ENCODE data around the gene C11orf16. TPM values are rescaled to one million over a fixed set of nuclear protein-coding genes. Genes with fewer than 3 reads are reported as not detected.
"Not testable (repeated sequence)": the region's sequence is repeated elsewhere in the genome, so short reads cannot be mapped to it uniquely, and the experiment has no call there.

C11orf16 gene
- total RNA-seq, 1 donor from 2014 or later = not detected

DNA sequence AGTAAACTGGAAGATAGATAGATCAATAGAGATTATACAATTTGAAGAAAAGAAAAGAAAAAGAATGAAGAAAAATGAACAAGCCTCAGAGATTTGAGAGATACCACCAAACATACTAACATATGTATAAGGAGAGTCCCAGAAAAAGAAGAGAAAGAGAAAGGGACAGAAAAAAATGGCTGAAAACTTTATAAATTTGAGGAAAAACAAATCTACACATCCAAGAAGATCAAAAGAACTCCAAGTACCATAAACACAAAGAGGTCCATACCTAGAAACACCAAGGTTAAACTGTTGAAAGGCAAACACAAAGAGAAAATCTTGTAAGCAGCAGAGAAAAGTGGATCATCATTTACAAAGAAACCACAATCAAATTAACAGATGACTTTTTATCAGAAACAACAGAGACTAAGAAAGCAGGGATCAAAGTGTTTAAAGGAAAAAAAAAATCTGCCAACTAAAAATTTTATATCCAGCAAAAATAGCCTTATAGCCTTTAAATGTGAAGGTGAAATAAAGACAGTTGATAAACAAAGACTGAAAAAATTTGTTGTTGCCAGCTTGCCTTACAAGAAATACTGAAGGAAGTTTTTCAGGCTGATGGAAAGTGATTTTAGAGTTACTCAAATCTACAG lies 33.5 kb downstream of the C11orf16 start:
- no peaks in the 10 kb centered on the region for H3K27me3 ChIP-seq (ENCODE audit: low read depth)
- peaks cover 38% of the 10 kb centered on the region for H3K9me3 ChIP-seq (replicated peaks)
- no peaks in the 10 kb centered on the region for H3K4me1 ChIP-seq
- no peak overlapping the region for H3K4me3 ChIP-seq
- intact Hi-C loops (cut with micrococcal nuclease) = no loop called here
- DNase-seq = no peak
- H3K27ac ChIP-seq (replicated peaks) = no peak overlapping the region
- H3K36me3 ChIP-seq = no peaks in the 10 kb centered on the region
- TF ChIP-seq, protein P1, sequence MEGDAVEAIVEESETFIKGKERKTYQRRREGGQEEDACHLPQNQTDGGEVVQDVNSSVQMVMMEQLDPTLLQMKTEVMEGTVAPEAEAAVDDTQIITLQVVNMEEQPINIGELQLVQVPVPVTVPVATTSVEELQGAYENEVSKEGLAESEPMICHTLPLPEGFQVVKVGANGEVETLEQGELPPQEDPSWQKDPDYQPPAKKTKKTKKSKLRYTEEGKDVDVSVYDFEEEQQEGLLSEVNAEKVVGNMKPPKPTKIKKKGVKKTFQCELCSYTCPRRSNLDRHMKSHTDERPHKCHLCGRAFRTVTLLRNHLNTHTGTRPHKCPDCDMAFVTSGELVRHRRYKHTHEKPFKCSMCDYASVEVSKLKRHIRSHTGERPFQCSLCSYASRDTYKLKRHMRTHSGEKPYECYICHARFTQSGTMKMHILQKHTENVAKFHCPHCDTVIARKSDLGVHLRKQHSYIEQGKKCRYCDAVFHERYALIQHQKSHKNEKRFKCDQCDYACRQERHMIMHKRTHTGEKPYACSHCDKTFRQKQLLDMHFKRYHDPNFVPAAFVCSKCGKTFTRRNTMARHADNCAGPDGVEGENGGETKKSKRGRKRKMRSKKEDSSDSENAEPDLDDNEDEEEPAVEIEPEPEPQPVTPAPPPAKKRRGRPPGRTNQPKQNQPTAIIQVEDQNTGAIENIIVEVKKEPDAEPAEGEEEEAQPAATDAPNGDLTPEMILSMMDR (IDR thresholded peaks at IDR 0.05; ENCODE audit: borderline replicate concordance) = no peak

DNA sequence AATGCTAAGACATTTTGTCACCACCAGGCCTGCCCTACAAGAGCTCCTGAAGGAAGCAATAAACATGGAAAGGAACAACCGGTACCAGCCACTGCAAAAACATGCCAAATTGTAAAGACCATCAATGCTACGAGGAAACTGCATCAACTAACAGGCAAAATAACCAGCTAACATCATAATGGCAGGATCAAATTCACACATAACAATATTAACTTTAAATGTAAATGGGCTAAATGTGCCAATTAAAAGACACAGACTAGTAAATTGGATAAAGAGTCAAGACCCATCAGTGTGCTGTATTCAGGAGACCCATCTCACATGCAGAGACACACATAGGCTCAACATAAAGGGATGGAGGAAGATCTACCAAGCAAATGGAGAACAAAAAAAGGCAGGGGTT lies 41.6 kb downstream of the C11orf16 start:
- H3K9me3 ChIP-seq (replicated peaks); intact Hi-C loops (cut with micrococcal nuclease); DNase-seq; H3K4me3 ChIP-seq; H3K36me3 ChIP-seq; H3K27ac ChIP-seq (replicated peaks); H3K4me1 ChIP-seq; H3K27me3 ChIP-seq (ENCODE audit: low read depth): not testable (repeated sequence)

DNA sequence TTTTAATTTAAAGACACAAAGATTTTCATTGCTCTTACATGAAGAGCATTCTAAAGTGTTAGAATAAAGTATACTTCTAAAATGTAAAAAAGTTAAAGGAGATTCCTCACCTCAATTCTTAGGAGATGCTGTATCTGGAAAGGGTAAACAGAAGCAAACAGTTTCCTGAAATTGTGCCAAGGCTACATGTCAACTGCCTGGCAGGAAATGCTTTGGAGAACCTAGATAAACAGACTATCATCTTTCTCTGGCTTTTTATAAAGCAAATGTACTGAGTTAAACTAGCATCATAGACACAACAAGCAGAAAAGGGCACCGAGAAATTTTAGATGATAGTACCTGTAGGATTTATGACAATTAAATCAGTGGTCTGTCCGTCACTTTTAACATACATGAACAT lies 46.4 kb downstream of the C11orf16 start:
- intact Hi-C loops (cut with micrococcal nuclease) = no loop called here
- Histone ChIP-seq H3K4me1 (no peaks in the 10 kb centered on the region), H3K4me3 (no peak overlapping the region), H3K27me3 (ENCODE audit: low read depth) (no peaks in the 10 kb centered on the region), H3K9me3 (replicated peaks) (peaks cover 6% of the 10 kb centered on the region), H3K27ac (replicated peaks) (no peak overlapping the region), H3K36me3 (no peaks in the 10 kb centered on the region)
- DNase-seq = no peak
- TF ChIP-seq, protein P1 (IDR thresholded peaks at IDR 0.05; ENCODE audit: borderline replicate concordance) = no peak

DNA sequence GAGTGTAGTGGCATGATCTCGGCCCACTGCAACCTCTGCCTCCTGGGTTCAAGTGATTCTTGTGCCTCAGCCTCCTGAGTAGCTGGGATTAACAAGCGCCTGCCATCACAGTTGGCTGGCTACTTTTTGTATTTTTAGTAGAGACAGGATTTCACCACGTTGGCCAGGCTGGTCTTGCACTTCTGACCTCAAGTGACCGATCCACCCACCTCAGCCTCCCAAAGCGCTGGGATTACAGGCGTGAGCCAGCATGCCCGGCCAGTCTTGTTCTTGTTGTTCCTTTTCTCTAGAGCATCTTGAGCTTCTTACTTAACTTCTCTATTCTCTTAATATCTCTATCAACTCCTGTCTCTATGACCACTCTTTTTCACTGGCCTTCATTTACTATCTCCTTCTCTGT lies 51.2 kb downstream of the C11orf16 start:
- intact Hi-C loops (cut with micrococcal nuclease); H3K27me3 ChIP-seq (ENCODE audit: low read depth); H3K9me3 ChIP-seq (replicated peaks); DNase-seq; H3K36me3 ChIP-seq; H3K4me3 ChIP-seq; H3K27ac ChIP-seq (replicated peaks); H3K4me1 ChIP-seq: not testable (repeated sequence)

DNA sequence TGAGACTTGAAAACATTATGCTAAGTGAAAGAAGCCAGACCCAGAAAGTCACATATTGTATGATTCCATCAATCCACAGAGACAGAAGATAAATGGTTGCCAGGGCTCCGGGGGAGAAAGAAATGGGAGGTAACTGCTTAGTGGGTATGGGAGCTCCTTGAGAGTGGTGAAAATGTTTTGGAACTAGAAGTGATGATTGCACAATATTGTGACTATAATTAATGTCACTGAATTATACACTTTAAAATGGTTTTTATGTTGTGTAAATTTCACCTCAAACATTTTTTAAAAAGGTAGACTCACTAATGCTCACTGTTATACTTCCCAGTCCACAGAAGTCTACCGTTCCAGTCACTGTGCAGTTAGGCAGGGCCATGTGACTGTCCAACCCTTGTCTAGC lies 54.0 kb downstream of the C11orf16 start:
- H3K36me3 ChIP-seq = no peaks in the 10 kb centered on the region
- TF ChIP-seq, protein P1 (IDR thresholded peaks at IDR 0.05; ENCODE audit: borderline replicate concordance) = no peak
- H3K9me3 ChIP-seq (replicated peaks) = no peaks in the 10 kb centered on the region
- peaks cover 8% of the 10 kb centered on the region for H3K4me1 ChIP-seq
- H3K27me3 ChIP-seq (ENCODE audit: low read depth) = no peaks in the 10 kb centered on the region
- intact Hi-C loops (cut with micrococcal nuclease) = no loop called here
- H3K27ac ChIP-seq (replicated peaks) = no peak overlapping the region
- no peak for DNase-seq
- no peak overlapping the region for H3K4me3 ChIP-seq

DNA sequence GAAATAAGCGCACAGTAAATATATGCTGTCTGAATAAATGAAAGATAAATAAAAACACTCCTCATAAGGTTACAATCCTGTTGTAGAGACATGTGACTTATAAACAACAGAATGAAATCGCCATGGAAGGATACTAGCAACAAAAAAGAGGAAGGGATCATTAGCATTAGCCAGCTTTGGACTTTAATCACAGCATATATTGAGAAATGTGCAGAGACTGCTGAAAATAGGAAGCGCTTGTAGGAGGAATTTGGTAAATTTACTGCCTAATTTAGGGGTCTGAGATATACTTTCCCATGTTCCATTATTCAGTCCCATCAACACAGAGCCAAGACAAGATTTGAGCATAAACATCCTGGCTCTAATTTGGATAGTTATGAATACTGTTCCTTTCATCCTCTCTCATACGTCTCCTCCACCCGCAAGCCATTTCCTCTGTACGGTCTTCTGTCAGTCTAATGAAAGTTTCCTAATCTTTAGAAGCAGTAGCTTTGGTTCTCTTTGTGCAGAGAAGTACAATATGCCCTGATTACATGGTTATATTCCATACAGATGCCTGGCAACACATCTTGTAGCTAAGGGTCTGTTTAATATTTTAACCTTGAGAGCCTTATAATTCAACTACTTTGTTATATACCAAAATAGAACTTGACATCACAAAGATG lies 58.9 kb downstream of the C11orf16 start:
- Histone ChIP-seq H3K27ac (replicated peaks) (peak overlapping the region; percentile 41), H3K9me3 (replicated peaks) (no peaks in the 10 kb centered on the region), H3K4me3 (no peak overlapping the region), H3K4me1 (peaks cover 48% of the 10 kb centered on the region), H3K36me3 (no peaks in the 10 kb centered on the region), H3K27me3 (ENCODE audit: low read depth) (no peaks in the 10 kb centered on the region)
- DNase-seq = no peak
- intact Hi-C loops (cut with micrococcal nuclease) = no loop called here
- TF ChIP-seq, protein P1 (IDR thresholded peaks at IDR 0.05; ENCODE audit: borderline replicate concordance) = no peak
